ENCODE data around the gene SELENOK.

GRCh38 chr3:53890726-53891475 lies 758 bp downstream of the SELENOK start:
- TF ChIP-seq, protein P1, sequence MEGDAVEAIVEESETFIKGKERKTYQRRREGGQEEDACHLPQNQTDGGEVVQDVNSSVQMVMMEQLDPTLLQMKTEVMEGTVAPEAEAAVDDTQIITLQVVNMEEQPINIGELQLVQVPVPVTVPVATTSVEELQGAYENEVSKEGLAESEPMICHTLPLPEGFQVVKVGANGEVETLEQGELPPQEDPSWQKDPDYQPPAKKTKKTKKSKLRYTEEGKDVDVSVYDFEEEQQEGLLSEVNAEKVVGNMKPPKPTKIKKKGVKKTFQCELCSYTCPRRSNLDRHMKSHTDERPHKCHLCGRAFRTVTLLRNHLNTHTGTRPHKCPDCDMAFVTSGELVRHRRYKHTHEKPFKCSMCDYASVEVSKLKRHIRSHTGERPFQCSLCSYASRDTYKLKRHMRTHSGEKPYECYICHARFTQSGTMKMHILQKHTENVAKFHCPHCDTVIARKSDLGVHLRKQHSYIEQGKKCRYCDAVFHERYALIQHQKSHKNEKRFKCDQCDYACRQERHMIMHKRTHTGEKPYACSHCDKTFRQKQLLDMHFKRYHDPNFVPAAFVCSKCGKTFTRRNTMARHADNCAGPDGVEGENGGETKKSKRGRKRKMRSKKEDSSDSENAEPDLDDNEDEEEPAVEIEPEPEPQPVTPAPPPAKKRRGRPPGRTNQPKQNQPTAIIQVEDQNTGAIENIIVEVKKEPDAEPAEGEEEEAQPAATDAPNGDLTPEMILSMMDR (IDR thresholded peaks at IDR 0.05), result no peak
- TF ChIP-seq POLR2A (IDR thresholded peaks at IDR 0.05), result no peak
